ENCODE data around the gene SF3B3.

DNA sequence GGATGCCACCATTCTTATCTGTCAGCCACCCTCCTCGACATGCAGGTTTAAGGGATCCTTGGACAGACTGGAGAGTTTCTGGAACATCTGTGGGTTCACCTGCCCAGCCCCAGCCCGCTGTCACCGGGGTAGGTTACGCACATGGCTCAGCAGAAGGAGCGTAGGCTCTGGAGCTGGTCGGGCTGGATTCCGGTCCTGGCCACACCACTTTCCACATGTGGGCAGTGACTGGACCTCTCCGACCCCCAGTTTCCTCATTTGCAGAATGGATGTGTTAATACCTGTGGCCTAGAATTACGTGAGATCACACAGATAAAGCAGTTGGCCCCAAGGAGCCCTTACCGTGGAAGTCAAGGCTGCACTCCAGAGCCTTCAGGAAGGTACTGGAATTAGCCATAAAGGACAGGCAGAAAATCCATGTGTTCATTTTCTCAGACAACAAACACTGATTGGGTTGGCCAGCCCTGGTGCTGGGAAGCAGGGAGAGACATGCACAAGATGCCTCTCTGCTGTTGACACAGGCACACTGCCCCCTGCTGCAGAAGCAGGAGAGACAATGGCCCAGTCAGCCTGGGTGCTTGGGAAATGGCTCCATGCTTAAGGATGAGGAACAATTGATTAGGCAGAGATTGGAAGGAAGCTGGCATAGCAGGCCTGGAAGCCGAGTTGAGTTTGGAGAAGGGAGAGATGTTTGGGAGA lies 58.8 kb downstream of the SF3B3 start:
- TF ChIP-seq, protein P1, sequence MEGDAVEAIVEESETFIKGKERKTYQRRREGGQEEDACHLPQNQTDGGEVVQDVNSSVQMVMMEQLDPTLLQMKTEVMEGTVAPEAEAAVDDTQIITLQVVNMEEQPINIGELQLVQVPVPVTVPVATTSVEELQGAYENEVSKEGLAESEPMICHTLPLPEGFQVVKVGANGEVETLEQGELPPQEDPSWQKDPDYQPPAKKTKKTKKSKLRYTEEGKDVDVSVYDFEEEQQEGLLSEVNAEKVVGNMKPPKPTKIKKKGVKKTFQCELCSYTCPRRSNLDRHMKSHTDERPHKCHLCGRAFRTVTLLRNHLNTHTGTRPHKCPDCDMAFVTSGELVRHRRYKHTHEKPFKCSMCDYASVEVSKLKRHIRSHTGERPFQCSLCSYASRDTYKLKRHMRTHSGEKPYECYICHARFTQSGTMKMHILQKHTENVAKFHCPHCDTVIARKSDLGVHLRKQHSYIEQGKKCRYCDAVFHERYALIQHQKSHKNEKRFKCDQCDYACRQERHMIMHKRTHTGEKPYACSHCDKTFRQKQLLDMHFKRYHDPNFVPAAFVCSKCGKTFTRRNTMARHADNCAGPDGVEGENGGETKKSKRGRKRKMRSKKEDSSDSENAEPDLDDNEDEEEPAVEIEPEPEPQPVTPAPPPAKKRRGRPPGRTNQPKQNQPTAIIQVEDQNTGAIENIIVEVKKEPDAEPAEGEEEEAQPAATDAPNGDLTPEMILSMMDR (IDR thresholded peaks at IDR 0.05; ENCODE audit: low read depth, low read length): peak; percentile 61
- TF ChIP-seq POLR2A (IDR thresholded peaks at IDR 0.05; ENCODE audit: extremely low read depth, insufficient read length) (no peak), MYC (IDR thresholded peaks at IDR 0.05; ENCODE audit: low read depth, low read length) (no peak)
- TF ChIP-seq, protein P2, sequence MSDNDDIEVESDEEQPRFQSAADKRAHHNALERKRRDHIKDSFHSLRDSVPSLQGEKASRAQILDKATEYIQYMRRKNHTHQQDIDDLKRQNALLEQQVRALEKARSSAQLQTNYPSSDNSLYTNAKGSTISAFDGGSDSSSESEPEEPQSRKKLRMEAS (IDR thresholded peaks at IDR 0.05; ENCODE audit: low read depth, low read length): no peak
